Measurements from ENCODE around the gene ZFC3H1. TPM values are rescaled to one million over a fixed set of nuclear protein-coding genes. Genes with fewer than 3 reads are reported as not detected.
"Not testable (repeated sequence)": the region's sequence is repeated elsewhere in the genome, so short reads cannot be mapped to it uniquely, and the experiment has no call there.

ZFC3H1 gene
- total RNA-seq, 6 experiments from 2014 or later = 23.4 to 32.5 (median 30.5) TPM

DNA sequence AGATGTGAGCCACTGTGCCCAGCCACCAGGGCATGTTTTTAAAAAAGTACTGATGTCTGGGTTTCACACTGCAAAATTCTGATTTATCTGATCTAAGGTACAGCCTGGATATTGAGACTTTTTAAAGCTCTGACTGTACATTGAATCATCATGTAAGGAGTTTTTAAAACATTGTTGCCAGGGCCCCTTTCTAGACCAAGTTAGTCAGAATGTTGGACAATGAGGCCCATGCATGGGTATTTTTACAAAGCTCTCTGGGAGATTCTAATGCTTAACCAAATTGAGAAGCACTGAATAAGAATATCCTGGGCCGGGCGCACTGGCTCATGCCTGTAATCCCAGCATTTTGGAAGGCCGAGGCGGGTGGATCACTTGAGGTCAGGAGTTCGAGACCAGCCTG lies 38.9 kb upstream of the ZFC3H1 start:
- no peak overlapping the region for H3K4me3 Mint-ChIP-seq
- 0 out of 2 replicates have a peak overlapping the region, but pooled peaks have one; percentile 38 for H3K27ac Mint-ChIP-seq
- H3K36me3 Mint-ChIP-seq (ENCODE audit: low read depth) = peaks cover 27% of the 10 kb centered on the region
- H3K9me3 Mint-ChIP-seq = no peaks in the 10 kb centered on the region
- TF ChIP-seq, protein P1, sequence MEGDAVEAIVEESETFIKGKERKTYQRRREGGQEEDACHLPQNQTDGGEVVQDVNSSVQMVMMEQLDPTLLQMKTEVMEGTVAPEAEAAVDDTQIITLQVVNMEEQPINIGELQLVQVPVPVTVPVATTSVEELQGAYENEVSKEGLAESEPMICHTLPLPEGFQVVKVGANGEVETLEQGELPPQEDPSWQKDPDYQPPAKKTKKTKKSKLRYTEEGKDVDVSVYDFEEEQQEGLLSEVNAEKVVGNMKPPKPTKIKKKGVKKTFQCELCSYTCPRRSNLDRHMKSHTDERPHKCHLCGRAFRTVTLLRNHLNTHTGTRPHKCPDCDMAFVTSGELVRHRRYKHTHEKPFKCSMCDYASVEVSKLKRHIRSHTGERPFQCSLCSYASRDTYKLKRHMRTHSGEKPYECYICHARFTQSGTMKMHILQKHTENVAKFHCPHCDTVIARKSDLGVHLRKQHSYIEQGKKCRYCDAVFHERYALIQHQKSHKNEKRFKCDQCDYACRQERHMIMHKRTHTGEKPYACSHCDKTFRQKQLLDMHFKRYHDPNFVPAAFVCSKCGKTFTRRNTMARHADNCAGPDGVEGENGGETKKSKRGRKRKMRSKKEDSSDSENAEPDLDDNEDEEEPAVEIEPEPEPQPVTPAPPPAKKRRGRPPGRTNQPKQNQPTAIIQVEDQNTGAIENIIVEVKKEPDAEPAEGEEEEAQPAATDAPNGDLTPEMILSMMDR (IDR thresholded peaks at IDR 0.05) = no peak
- no peak for DNase-seq
- peaks cover 10% of the 10 kb centered on the region; the same call in 1 of the 2 replicates for H3K4me1 Mint-ChIP-seq (ENCODE audit: low read depth)
- no peaks in the 10 kb centered on the region; the same call in 1 of the 2 replicates for H3K27me3 Mint-ChIP-seq (ENCODE audit: insufficient read depth)

DNA sequence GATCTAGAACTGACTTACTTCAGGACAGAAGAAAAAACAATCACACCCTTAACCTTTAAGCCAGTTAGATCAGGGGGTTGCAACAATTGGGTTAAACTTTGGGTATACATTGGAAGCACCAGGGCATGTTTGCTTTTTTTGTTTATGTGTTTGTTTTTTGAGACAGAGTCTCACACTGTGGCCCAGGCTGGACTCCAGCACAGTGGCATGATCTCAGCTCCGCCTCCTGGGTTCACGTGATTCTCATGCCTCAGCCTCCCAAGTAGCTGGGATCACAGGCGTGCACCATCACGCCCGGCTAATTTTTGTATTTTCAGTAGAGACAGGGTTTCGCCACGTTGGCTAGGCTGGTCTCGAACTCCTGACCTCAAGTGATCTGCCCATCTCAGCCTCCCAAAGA lies 38.5 kb upstream of the ZFC3H1 start:
- H3K27me3 Mint-ChIP-seq (ENCODE audit: insufficient read depth) = not testable (repeated sequence)
- H3K27ac Mint-ChIP-seq = peak overlapping the region; percentile 38; the same call in 1 of the 2 replicates

DNA sequence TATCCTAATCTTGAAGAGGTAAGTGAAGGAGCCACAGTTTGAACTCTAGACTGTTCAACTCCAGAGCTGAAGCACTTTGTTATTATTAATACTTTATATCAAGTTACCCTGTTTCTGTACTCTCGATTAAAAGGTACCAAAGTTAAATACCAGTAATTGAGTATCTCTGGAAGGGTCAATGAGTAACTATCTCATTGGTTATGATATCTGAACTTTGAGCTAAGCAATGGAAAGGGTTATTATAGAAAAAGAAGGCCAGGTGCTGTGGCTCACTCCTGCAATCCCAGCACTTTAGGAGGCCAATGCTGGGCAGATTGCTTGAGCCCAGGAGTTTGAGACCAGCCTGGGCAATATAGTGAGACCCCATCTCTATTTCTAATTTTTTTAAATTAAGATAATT lies 32.1 kb upstream of the ZFC3H1 start:
- H3K4me3 Mint-ChIP-seq = no peak overlapping the region
- no peak for DNase-seq
- peaks cover 23% of the 10 kb centered on the region for H3K36me3 Mint-ChIP-seq (ENCODE audit: low read depth)
- no peaks in the 10 kb centered on the region; the same call in 1 of the 2 replicates for H3K27me3 Mint-ChIP-seq (ENCODE audit: insufficient read depth)
- H3K9me3 Mint-ChIP-seq = no peaks in the 10 kb centered on the region
- TF ChIP-seq, protein P1 (IDR thresholded peaks at IDR 0.05) = no peak
- H3K4me1 Mint-ChIP-seq (ENCODE audit: low read depth) = no peaks in the 10 kb centered on the region; the same call in 1 of the 2 replicates
- H3K27ac Mint-ChIP-seq = no peak overlapping the region

More for the DNA sequence above, 38.5 kb upstream of the ZFC3H1 start:
- peaks cover 27% of the 10 kb centered on the region for H3K36me3 Mint-ChIP-seq (ENCODE audit: low read depth)
- H3K4me1 Mint-ChIP-seq (ENCODE audit: low read depth) = peaks cover 10% of the 10 kb centered on the region; the same call in 1 of the 2 replicates
- H3K9me3 Mint-ChIP-seq, DNase-seq, H3K4me3 Mint-ChIP-seq: not testable (repeated sequence)

DNA sequence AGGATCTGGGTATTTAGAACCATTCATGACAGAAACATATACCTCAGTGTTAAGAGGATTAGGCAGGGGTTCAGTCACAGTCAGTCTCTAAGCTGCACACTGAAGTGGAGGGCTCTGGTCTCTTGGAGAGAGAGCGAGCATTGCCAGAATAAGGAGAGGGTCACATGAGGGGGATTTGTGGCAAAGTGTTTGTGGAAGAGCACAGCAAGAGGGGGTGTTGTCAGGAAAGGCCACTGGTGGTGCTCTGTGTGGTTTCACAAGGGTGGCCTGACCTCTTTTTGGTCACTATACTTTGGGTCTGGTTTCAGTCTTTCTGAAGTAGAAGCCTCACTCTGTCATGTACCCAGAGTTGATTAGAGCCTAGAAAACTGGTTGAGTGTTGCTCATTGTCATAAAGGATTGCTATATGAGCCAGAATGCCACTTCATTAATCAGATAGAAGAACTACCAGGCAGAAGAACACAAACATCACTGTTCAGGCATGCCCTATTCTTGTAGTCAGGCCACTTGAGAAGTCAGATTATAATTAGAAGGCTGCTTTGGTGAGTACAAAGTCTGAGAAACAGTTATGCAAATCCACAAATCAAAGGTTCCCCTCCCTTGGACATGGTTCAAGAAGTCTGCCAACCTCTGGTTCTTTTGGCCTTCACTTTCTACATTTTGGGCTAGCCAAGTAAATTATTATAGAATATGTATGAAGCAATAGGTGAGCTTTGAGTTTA lies 30.6 kb upstream of the ZFC3H1 start:
- no peak overlapping the region for H3K4me3 Mint-ChIP-seq
- H3K27ac Mint-ChIP-seq = no peak overlapping the region
- DNase-seq = no peak
- H3K27me3 Mint-ChIP-seq (ENCODE audit: insufficient read depth) = no peaks in the 10 kb centered on the region
- peaks cover 13% of the 10 kb centered on the region for H3K36me3 Mint-ChIP-seq (ENCODE audit: low read depth)
- no peaks in the 10 kb centered on the region for H3K9me3 Mint-ChIP-seq
- H3K4me1 Mint-ChIP-seq (ENCODE audit: low read depth) = no peaks in the 10 kb centered on the region; the same call in 1 of the 2 replicates
- TF ChIP-seq, protein P1 (IDR thresholded peaks at IDR 0.05) = no peak

DNA sequence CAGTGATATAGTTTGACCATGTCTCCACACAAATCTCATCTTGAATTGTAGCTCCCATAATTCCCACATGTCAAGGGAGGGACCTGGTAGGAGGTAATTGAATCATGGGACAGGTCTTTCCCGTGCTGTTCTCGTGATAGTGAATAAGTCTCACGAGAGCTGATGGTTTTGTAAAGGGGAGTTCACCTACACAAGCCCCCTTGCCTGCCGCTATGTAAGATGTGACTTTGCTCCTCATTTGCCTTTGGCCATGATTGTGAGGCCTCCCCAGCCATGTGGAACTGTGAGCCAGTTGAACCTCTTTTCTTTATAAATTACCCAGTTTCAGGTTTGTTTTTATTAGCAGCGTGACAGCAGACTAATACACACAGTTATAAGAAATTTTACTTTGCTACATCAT lies 30.0 kb upstream of the ZFC3H1 start:
- H3K27ac Mint-ChIP-seq = not testable (repeated sequence)

DNA sequence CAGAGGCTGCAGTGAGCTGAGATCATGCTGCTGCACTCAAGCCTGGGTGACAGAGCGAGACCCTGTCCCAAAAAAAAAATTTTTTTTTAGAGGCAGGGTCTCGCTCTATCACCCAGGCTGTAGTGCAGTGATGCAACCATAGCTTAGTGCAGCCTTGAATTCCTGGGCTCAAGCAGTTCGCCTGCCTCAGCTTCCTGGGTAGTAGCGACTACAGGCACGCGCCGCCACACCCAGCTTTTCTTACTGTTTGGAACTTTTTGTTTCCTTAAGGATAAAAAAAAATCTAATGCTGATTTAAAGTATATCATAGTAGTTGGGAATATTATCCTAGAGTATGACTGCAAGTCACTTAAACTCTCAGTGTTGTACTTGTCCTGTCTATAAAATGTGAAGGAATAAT lies 29.5 kb upstream of the ZFC3H1 start:
- Mint-ChIP-seq H3K4me1 (ENCODE audit: low read depth) (peaks cover 6% of the 10 kb centered on the region), H3K4me3 (no peak overlapping the region), H3K27me3 (ENCODE audit: insufficient read depth) (no peaks in the 10 kb centered on the region), H3K9me3 (no peaks in the 10 kb centered on the region), H3K27ac (no peak overlapping the region), H3K36me3 (ENCODE audit: low read depth) (peaks cover 5% of the 10 kb centered on the region)
- TF ChIP-seq, protein P1 (IDR thresholded peaks at IDR 0.05) = no peak
- no peak for DNase-seq

More for the DNA sequence above, 30.0 kb upstream of the ZFC3H1 start:
- not testable (repeated sequence) for H3K4me1 Mint-ChIP-seq (ENCODE audit: low read depth); H3K4me3 Mint-ChIP-seq; H3K9me3 Mint-ChIP-seq; H3K36me3 Mint-ChIP-seq (ENCODE audit: low read depth); DNase-seq; H3K27me3 Mint-ChIP-seq (ENCODE audit: insufficient read depth)

All from HFFc6 (cell line).